CD4-positive, alpha-beta T cell treated with Interleukin-17A for 4 hours (primary cell): ENCODE measurements around the gene BACE2.
"Not testable (repeated sequence)": the region's sequence is repeated elsewhere in the genome, so short reads cannot be mapped to it uniquely, and the experiment has no call there.

Experiments
- DNase-seq: peaks from one replicate; pipeline ENCODE4 v3.0.0-alpha.2; 2020; ENCODE audit warnings: mixed read lengths

The BACE2 gene

GRCh38 chr21:41217671-41218385, 49.9 kb downstream of the BACE2 start:
- DNase-seq = no peak

DNA sequence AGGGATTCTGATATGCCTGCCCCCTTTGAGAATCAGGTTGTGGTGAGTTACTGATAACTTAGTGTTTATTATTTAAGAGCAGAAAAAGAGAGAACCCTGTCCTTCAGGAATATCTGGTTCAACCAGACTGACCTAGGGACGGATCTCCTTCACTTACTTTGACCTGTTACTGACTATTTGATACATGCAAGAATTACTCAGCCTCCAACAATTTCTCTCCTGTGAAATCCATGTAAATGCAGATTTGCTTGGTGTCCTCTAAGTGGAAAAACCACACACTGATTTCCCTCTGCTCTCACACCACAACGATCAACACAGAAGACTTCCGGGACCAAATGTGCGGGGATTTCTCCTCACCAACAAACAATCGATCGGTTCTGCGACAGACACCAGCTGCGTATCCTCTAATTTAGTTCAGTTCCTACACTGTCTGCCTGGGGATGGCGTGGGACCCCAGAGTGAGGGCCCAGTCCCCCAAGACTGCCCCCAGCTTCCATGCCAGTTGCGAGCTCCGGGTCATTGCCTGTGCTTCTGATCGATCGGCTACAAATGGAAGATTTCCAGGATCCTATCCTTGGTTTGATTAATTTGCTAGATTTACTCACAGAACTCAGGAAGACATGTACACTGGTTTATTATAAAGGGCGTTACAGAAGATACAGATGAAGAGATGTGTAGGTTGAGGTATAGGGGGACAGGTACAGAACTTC, 51.7 kb downstream of the BACE2 start:
- DNase-seq = no peak

DNA sequence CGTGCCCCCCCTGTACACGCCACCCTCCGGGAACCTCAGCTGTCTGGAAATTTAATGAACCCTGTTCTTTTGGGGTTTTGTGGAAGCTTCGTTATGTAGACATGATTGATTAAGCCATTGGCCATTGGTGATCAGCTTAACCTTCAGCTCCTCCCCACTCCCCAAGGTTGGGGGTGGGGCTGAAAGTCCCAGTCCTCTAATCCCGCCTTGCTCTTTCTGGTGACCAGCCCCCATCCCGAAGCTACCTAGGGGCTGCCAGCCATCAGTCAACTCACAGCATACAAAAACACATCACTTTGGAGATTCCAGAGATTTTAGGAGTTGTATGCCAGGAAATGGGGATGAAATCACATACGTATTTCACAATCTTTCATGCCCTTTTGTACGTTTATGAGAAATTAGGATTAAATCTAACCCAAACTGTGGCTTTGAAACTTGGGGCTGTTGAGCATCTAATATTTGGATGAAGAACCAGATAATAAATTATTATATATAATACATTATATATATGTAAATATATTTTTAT, 52.3 kb downstream of the BACE2 start:
- no peak for DNase-seq

DNA sequence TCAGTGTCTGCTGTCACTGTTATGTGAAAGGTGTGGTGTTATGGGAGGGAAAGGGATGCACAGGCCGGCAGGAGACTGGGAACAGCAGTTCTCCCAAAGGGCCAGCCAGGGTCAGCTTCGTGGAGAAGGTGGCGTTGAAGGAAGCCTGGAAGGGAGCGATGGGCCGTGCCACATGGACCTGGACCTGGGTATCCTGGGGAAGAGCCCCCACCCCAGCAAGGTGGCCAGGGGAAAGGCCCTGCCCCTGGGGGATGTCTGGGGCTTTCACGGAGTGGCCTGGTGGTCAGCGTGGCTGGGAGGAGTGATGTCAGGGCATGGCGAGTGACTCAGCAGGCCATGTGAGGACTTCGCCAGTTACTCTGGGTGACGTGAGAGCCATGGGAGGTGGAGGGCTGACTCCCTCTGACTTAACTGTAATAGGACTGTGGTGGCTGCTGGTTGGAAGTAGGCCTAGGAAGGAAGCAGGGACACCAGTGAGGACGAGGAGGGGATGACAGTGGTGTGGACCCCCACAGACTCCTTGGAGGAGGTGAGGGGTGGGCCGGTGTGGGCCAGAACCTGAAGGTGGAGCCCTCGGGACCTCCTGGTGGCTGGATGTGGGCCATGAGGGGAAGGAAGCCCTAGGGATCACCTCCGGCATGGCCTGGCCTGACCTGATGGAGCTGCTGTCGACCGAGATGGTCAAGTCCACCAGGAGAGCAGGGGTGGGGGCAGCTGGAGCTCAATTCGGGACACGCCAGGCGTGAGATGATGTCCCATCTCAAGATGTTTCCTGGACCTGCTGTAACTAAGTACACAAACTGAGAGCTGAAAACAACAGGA, 54.5 kb downstream of the BACE2 start:
- no peak for DNase-seq

GRCh38 chr21:41226853-41227252, 58.9 kb downstream of the BACE2 start:
- no peak for DNase-seq

DNA sequence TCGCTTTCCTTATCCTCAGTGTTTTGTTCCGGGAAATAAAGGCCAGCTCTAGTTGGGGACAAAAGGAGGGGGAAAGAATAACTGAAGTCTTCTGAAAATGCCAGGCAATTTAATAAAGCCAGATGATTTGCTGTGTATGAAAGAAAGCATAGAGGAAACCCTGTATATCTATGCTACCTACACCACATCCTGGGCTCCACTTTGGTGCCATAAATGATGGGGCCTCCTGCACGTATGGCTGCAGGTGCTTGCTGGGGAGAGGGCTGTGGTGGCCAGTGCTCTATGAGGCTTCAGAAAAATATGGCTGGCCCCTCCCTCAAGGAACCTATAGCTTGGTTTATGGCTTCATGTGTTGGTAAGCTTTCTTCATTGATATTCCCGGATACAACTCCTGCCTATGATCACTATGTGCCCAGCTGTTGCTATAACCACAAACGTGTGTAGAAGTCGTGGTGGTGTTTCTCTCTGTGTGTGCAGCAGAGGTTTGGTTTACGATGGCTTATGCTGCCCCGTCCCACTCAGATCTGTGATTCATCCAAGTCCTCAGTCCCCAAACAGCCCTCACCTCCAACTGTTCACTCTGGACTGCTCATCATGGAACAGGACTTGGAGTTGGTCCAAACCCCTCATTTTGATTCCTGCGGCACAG, 59.5 kb downstream of the BACE2 start:
- no peak for DNase-seq

DNA sequence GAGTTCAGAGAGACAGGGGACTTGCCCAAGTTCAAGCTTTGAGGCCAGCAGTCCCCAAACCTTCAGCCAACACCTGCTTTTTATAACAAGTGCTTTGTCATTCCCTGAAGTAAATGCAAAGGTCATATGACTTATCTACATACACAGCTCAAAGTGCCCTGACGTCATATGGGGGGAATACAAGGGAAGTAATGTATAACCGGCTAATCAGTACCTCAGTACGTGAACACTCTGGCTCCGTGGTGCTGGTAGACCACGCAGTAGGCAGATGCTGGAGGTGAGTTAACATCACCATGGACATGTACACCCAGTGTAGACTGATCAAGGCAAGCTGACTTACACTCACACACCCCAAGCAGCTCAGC, 60.0 kb downstream of the BACE2 start:
- no peak for DNase-seq

- DNase-seq = no peak
Observed at GRCh38 chr21:41228492-41228891, 60.5 kb downstream of the BACE2 start.

DNA sequence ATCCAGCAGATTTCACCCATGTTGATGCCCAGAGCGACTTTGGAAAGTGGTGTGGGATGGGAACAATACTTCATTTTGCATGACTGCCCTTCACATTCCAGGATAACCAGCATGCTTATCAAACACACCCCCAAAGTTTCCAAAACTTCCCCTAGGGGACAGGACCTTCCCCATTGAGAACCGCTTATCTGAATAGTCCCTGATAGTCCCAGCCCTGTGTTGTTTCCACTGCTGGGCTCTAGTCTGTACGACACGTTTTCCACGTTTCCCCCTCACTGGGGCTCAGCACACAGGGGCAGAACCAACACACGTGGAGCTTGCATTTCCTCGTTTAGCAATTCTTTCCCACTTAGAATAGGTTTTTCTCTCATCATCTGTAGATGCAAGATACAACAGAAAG, 61.0 kb downstream of the BACE2 start:
- no peak for DNase-seq

DNA sequence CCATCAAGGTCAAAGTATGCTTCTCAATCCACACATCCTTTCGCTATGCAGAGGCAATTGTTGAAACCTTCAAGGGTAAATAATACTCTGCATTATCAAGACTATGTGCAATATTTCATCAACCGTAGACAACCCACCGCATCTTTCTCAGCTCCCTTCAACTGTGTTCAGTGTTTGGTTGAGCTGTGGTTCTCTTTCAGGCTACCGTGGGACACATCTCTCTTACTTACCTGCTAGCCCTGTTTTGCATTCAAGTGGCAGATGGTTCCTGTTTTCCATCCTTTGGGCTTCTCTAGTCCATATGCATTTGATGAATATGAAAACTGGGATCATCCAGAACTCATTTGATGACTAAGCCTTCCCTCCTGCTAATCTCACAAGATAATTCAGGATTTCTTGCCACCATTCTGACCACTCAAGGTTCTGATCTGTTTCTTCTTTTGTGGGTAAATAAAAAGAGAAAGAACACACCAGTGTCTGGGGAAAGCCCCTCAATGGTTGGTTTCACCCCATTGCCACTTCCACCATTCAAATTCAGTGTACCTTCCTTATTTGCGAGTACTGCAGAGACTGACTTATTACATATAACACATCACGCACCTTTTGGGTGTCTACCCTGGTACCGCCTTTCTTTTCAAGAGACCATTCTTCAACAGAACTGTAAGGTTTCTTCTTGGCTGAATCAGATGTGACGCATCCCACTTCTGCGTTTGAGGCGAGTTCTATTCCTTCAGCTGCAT, 61.7 kb downstream of the BACE2 start:
- no peak for DNase-seq

DNA sequence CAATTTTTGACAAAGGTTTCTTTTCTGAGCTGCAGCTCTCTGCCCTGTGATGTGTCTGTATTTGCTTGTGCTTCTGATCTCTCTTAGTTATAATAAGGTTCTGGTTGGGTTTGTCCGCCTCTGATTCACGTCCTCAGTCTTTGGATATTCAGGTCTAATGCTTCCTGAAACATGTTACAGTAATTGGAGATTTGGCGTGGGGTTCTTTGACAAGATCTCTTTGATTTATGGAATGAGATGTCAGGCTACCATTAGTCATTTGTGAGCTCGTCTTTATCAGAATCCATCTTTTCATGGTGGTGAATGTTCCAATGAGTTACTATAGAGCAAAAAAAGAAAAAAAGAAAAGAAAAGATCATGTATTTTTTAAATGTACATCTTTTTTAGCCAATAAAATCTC, 62.5 kb downstream of the BACE2 start:
- DNase-seq = no peak

DNA sequence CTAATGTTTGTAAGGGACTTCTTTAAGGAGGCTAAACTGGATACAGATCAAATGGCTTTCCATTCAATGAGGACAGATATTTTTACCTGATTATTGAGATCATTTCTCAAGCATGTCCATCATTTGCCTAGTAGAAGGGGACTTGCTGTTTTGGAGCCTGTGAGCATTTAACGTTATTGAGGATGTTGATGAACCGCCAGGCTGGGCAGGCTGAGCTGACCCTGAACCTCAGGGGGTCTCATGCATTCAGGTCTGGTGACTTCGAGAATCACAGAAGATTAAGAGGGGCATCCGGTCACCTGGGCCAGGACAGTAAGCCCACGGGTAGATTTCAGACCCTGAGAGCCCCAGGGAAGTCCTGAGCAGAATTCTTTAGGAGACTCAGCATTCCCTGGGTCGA, 63.1 kb downstream of the BACE2 start:
- no peak for DNase-seq

DNA sequence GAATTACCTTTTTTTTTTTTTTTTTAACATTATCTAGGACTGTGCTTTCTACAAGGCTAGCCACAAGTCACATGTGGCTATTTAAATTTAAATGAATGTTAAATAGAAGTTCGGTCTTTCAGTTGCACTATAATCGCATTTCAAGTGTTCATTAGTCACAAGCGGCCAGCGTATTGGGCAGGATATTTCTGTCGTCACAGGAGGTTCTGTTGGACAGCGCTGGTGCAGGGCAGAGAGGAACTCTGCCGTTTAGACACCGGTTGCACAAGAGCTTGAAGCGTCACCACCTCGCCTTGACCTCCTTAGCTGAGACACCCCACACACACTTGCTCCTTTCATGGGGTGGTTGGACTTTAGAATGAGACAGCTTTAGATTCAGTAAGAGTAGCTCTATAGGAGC, 64.1 kb downstream of the BACE2 start:
- DNase-seq = no peak

DNA sequence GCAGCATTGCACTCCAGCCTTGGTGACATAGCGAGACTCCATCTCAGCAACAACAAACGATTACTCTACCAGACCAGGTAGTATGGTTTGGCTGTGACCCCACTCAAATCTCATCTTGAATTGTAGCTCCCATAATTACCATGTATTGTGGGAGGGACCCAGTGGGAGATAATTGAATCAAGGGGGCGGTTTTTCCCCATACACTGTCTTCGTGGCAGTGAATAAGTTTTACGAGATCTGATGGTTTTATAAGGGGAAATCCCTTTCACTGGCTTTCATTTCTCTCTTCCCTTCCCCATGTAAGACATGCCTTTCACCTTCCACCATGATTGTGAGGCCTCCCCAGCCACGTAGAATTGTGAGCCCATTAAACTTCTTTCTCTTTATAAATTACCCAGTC, 66.0 kb downstream of the BACE2 start:
- DNase-seq = no peak

DNA sequence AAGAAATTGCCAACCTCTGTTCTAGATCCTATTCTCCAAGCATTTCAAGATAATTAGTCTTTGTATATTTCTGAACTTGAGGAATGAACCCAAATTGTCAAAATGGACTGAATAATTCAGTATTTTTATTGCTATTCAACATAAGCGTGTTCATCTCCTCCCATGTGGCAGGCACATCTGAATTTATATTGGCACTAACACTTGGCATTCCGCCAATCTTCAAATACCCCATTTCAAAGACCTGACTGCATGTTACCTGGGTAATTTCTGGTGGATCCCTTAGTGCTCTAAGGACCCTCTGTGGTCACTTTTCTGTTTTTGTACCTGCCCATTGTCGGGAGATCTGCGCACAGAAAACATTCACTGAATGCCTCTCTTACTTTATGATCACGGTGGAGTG, 66.6 kb downstream of the BACE2 start:
- DNase-seq = no peak

DNA sequence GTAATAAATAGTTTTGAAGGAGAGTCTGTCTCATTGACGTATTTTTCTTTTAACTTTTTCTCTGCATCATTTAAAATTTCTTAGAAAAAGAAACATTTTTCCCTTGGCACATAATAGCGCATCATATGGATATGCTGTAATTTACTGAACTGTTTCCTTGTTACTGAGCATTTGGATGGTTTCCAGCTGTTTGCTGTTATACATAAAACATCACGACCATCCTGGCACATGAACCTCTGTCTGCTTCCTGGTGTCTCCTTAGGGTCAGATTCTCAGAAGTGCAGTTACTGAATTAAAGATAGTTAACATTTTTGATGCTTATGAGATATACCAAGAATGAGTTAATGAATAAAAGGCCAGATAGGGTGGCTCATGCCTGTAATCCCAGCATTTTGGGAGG, 67.2 kb downstream of the BACE2 start:
- DNase-seq = no peak

GRCh38 chr21:41236352-41236973, 68.5 kb downstream of the BACE2 start:
- no peak for DNase-seq

DNA sequence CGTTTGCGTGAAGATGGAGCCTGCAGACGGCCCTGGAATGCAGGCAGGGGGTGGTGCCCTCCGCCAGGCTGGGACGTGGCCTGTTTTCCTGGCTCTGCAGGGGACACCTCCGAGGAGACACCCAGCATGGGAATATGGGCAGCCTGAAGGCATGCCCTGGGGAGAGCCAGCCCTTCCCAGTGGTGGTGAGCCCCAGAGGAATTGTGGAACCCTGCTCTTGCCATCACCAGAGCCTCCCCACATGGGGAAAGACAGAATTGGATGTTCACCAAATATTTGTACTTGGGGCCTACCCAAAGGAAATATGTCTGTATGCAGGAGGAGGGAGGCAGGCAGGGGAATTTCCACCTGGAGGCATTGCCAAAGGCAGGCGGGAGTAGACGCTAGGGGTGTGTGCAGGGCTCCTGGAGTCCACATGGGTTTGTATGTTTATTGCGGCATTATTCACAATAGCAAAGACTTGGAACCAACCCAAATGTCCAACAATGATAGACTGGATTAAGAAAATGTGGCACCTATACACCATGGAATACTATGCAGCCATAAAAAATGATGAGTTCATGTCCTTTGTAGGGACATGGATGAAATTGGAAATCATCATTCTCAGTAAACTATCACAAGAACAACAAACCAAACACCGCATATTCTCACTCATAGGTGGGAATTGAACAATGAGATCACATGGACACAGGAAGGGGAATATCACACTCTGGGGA, 70.3 kb downstream of the BACE2 start:
- DNase-seq = not testable (repeated sequence)

GRCh38 chr21:41240040-41240439, 72.1 kb downstream of the BACE2 start:
- DNase-seq = no peak

DNA sequence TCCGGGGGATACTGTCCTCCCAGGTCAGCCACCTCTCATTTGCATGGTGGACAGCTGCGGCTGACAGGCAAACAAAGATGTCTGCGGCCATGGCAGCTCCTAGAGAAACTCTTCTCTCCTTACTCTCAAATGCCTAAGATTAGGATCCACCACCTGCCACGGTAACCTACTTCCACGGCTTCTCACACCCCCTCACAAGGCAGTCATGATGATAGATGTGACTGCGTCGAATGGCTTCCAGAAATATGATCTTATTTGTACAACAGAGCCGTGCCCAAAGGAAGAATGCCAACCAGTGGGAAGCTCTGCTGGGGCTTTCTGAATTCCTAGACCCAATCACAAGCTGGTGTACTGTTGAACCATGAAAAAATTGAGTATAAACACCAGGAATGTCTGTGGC, 73.4 kb downstream of the BACE2 start:
- DNase-seq = no peak

DNA sequence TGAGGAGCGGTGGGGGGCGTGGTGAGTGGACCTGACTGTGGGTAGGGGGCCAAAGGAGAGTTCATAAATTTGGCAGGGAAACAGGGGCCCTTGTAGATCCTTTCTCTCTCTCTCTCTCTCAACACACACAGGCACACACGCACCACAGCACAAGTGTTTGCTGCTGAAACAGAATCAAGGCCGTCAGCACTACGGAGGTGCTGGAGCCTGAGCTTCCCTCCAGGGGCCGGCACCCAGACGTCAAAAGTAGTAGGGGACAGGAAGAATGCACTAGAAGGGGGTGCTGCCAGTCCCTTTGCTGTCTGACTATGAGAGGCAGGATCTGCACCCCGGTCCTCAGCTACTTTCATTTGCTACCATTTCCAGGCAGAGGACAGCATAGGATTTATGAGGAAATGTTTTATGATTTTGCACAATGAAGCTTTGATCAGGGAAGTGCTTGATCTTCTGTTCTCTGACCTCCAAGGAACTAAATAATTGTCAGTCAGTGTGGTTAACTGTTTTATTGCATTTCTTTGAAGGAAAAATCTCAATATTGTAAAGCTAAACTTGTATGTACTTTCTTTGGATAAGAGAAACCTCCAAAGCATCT, 74.4 kb downstream of the BACE2 start:
- DNase-seq = no peak
